ENCODE results near the gene DAPK1.
"Not testable (repeated sequence)": the region's sequence is repeated elsewhere in the genome, so short reads cannot be mapped to it uniquely, and the experiment has no call there.

The DAPK1 gene

GRCh38 chr9:87718852-87719612 is 221.4 kb downstream of the DAPK1 start:
- no peak for DNase-seq

GRCh38 chr9:87720173-87720572 is 222.5 kb downstream of the DAPK1 start:
- no peak for DNase-seq

GRCh38 chr9:87722393-87723088 is 224.9 kb downstream of the DAPK1 start:
- DNase-seq, result no peak

GRCh38 chr9:87725356-87725899 is 227.8 kb downstream of the DAPK1 start:
- no peak for DNase-seq

- DNase-seq, result peak; percentile 60
Measured at GRCh38 chr9:87725900-87726709, 228.4 kb downstream of the DAPK1 start, which contains the start of gene CTSL. Gene CTSL (plus strand): TSS chr9:87726119. CDS start chr9:87727604, 1,485 bp downstream.

GRCh38 chr9:87729246-87729645 is 231.6 kb downstream of the DAPK1 start:
- no peak for DNase-seq

- no peak for DNase-seq
Measured at GRCh38 chr9:87731321-87731720, 233.7 kb downstream of the DAPK1 start.

- DNase-seq, result no peak
Measured at GRCh38 chr9:87732344-87732743, 234.7 kb downstream of the DAPK1 start.

- no peak for DNase-seq
Measured at GRCh38 chr9:87732756-87733155, 235.1 kb downstream of the DAPK1 start.

- DNase-seq, result no peak
Measured at GRCh38 chr9:87733273-87734052, 235.8 kb downstream of the DAPK1 start.

GRCh38 chr9:87734106-87734505 is 236.4 kb downstream of the DAPK1 start:
- no peak for DNase-seq

GRCh38 chr9:87739546-87739945 is 241.9 kb downstream of the DAPK1 start:
- no peak for DNase-seq

GRCh38 chr9:87740209-87740608 is 242.5 kb downstream of the DAPK1 start:
- no peak for DNase-seq

- DNase-seq, result no peak
Measured at GRCh38 chr9:87741326-87741725, 243.7 kb downstream of the DAPK1 start.

GRCh38 chr9:87741891-87742290 is 244.2 kb downstream of the DAPK1 start:
- DNase-seq, result no peak

- no peak for DNase-seq
Measured at GRCh38 chr9:87742813-87743428, 245.3 kb downstream of the DAPK1 start.

GRCh38 chr9:87744247-87744646 is 246.6 kb downstream of the DAPK1 start:
- DNase-seq, result not testable (repeated sequence)

GRCh38 chr9:87746186-87746585 is 248.5 kb downstream of the DAPK1 start:
- DNase-seq, result no peak

GRCh38 chr9:87748881-87749280 is 251.2 kb downstream of the DAPK1 start:
- DNase-seq, result no peak

GRCh38 chr9:87749335-87750035 is 251.8 kb downstream of the DAPK1 start:
- no peak for DNase-seq

- DNase-seq, result no peak
Measured at GRCh38 chr9:87750726-87751125, 253.1 kb downstream of the DAPK1 start.
